H9 (cell line): ENCODE data around the gene ANAPC15. TPM values are rescaled to one million over a fixed set of nuclear protein-coding genes. Genes with fewer than 3 reads are reported as not detected.
"Not testable (repeated sequence)": the region's sequence is repeated elsewhere in the genome, so short reads cannot be mapped to it uniquely, and the experiment has no call there.

Experiments
- DNase-seq: peaks from one replicate; pipeline ENCODE4 v3.0.0-alpha.2; 2017
- H2AFZ ChIP-seq: one replicate; pipeline ENCODE4 v1.6.1; 2013; ENCODE audit warnings: mild to moderate bottlenecking, low read length, control low read depth, moderate library complexity
- H2AK5ac ChIP-seq: 2 replicates; pipeline ENCODE4 v1.6.1; 2013; ENCODE audit warnings: low read length, control low read depth, mixed read lengths; ENCODE audit not compliant: insufficient read length
- H2BK120ac ChIP-seq: one replicate; pipeline ENCODE4 v1.6.1; 2013; ENCODE audit warnings: low read depth, mild to moderate bottlenecking, low read length, control low read depth, inconsistent platforms; ENCODE audit not compliant: poor library complexity, severe bottlenecking
- H2BK12ac ChIP-seq: 2 replicates; pipeline ENCODE4 v1.6.1; 2013; ENCODE audit warnings: low read length, control low read depth, mixed read lengths, low read depth; ENCODE audit not compliant: insufficient read length
- H2BK15ac ChIP-seq: 2 replicates; pipeline ENCODE4 v1.6.1; 2013; ENCODE audit warnings: low read depth, low read length, control low read depth
- H2BK20ac ChIP-seq: one replicate; pipeline ENCODE4 v1.6.1; 2013; ENCODE audit warnings: low read depth, mild to moderate bottlenecking, low read length, control low read depth, inconsistent platforms; ENCODE audit not compliant: poor library complexity, severe bottlenecking
- H2BK5ac ChIP-seq: 2 replicates; pipeline ENCODE4 v1.6.1; 2013; ENCODE audit warnings: low read length, control low read depth, mixed read lengths; ENCODE audit not compliant: insufficient read length
- H3K14ac ChIP-seq: 2 replicates; pipeline ENCODE4 v1.6.1; 2013; ENCODE audit warnings: low read length, control low read depth; ENCODE audit not compliant: insufficient read depth
- H3K18ac ChIP-seq: 2 replicates; pipeline ENCODE4 v1.6.1; 2013; ENCODE audit warnings: low read depth, mild to moderate bottlenecking, mixed read lengths, low read length, control low read depth; ENCODE audit not compliant: insufficient read length
- H3K23ac ChIP-seq: 2 replicates; pipeline ENCODE4 v1.6.1; 2013; ENCODE audit warnings: low read length, control low read depth, mixed read lengths, low read depth; ENCODE audit not compliant: insufficient read length
- H3K23me2 ChIP-seq: 2 replicates; pipeline ENCODE4 v1.6.1; 2013; ENCODE audit warnings: low read depth, mild to moderate bottlenecking, mixed read lengths, low read length, control low read depth; ENCODE audit not compliant: insufficient read length, poor library complexity, severe bottlenecking
- H3K27ac ChIP-seq: 2 replicates; pipeline ENCODE4 v1.5.1; 2013; ENCODE audit warnings: low read length, control low read depth, mixed read lengths, low read depth; ENCODE audit not compliant: insufficient read length
- H3K27me3 ChIP-seq: 2 replicates; pipeline ENCODE4 v1.6.1; 2013; ENCODE audit warnings: low read length, control low read depth, inconsistent platforms; ENCODE audit not compliant: insufficient read depth
- H3K4ac ChIP-seq: 2 replicates; pipeline ENCODE4 v1.6.1; 2013; ENCODE audit warnings: low read depth, mild to moderate bottlenecking, control low read depth, inconsistent platforms, low read length, moderate library complexity
- H3K4me1 ChIP-seq: 2 replicates; pipeline ENCODE4 v1.6.1; 2013; ENCODE audit warnings: low read length, control low read depth, inconsistent platforms; ENCODE audit not compliant: insufficient read depth
- H3K4me2 ChIP-seq: 2 replicates; pipeline ENCODE4 v1.6.1; 2013; ENCODE audit warnings: low read length, control low read depth, mixed read lengths; ENCODE audit not compliant: insufficient read length, insufficient read depth
- H3K56ac ChIP-seq: 2 replicates; pipeline ENCODE4 v1.6.1; 2013; ENCODE audit warnings: low read depth, mild to moderate bottlenecking, mixed read lengths, low read length, control low read depth; ENCODE audit not compliant: insufficient read length
- H3K79me1 ChIP-seq: 2 replicates; pipeline ENCODE4 v1.6.1; 2013; ENCODE audit warnings: low read depth, mild to moderate bottlenecking, moderate library complexity, low read length, control low read depth, inconsistent platforms; ENCODE audit not compliant: insufficient read depth, poor library complexity, severe bottlenecking
- H3K79me2 ChIP-seq: 2 replicates; pipeline ENCODE4 v1.6.1; 2013; ENCODE audit warnings: low read length, control low read depth, inconsistent platforms; ENCODE audit not compliant: insufficient read depth
- H3K9ac ChIP-seq: 2 replicates; pipeline ENCODE4 v1.6.1; 2013; ENCODE audit warnings: low read length, control low read depth, mixed read lengths; ENCODE audit not compliant: insufficient read length; ENCODE audit errors: extremely low read depth
- H3K9me3 ChIP-seq: one replicate; pipeline ENCODE4 v1.6.1; 2013; ENCODE audit warnings: low read depth, low read length, inconsistent platforms; ENCODE audit not compliant: control insufficient read depth
- H3T11ph ChIP-seq: one replicate; pipeline ENCODE4 v1.6.1; 2013; ENCODE audit warnings: mild to moderate bottlenecking, low read length, control low read depth, inconsistent platforms
- H4K20me1 ChIP-seq: one replicate; pipeline ENCODE4 v1.6.1; 2013; ENCODE audit not compliant: control insufficient read depth, insufficient read length, insufficient read depth
- H4K5ac ChIP-seq: 2 replicates; pipeline ENCODE4 v1.6.1; 2013; ENCODE audit warnings: low read depth, mild to moderate bottlenecking, mixed read lengths, low read length, control low read depth; ENCODE audit not compliant: insufficient read length
- H4K8ac ChIP-seq: replicated peaks from 2 replicates; pipeline ENCODE4 v1.6.1; 2013; ENCODE audit warnings: low read length, control low read depth, mixed read lengths, low read depth; ENCODE audit not compliant: insufficient read length
- H4K91ac ChIP-seq: 2 replicates; pipeline ENCODE4 v1.6.1; 2013; ENCODE audit warnings: low read depth, mild to moderate bottlenecking, moderate library complexity, mixed read lengths, low read length, control low read depth; ENCODE audit not compliant: insufficient read length
- H3K27ac Mint-ChIP-seq, 3 experiments: 2 replicates in 2 of 3; 3 replicates in 1 of 3; pipeline ENCODE4 v1.8.0; 2020 to 2021; ENCODE audit warnings: mixed read lengths in 3 of 3, mild to moderate bottlenecking in 1 of 3, moderate library complexity in 1 of 3
- H3K27me3 Mint-ChIP-seq: 2 replicates; pipeline ENCODE4 v1.8.0; 2021; ENCODE audit warnings: low read depth, mild to moderate bottlenecking, moderate library complexity, mixed read lengths
- H3K36me3 Mint-ChIP-seq, 3 experiments: 2 replicates in 2 of 3; 3 replicates in 1 of 3; pipeline ENCODE4 v1.8.0; 2020 to 2021; ENCODE audit warnings: low read depth in 3 of 3, mixed read lengths in 3 of 3; ENCODE audit not compliant: insufficient read depth in 1 of 3
- H3K4me1 Mint-ChIP-seq, 2 experiments: 2 replicates each; pipeline ENCODE4 v1.8.0; 2020; ENCODE audit warnings: mixed read lengths in 2 of 2
- H3K4me3 Mint-ChIP-seq, 2 experiments: 2 replicates in 1 of 2; 3 replicates in 1 of 2; pipeline ENCODE4 v1.8.0; 2020 to 2021; ENCODE audit warnings: mild to moderate bottlenecking in 2 of 2, mixed read lengths in 2 of 2, moderate library complexity in 1 of 2
- H3K9me3 Mint-ChIP-seq, 2 experiments: 2 replicates in 1 of 2; 3 replicates in 1 of 2; pipeline ENCODE4 v1.8.0; 2020; ENCODE audit warnings: mild to moderate bottlenecking in 2 of 2, mixed read lengths in 2 of 2, moderate library complexity in 1 of 2
- WGBS: extraction: QIAGEN DNeasy Blood & Tissue Kit; methylation state at CpG from one replicate; pipeline ENCODE4 v1.1.7; 2013; ENCODE audit warnings: missing lambda C conversion rate, low lambda C conversion rate, mixed read lengths; ENCODE audit not compliant: insufficient read length; ENCODE audit errors: extremely low coverage; 5-methylcytosine and 5-hydroxymethylcytosine counted together
- total RNA-seq: library from RNA; stranded (reverse); gene quantifications from 2 replicates; pipeline ENCODE4 v1.2.1, GENCODE V29; 2021

The ANAPC15 gene
- total RNA-seq, 1 experiment from 2014 or later, result 72.6 TPM

- H2BK20ac ChIP-seq, H4K5ac ChIP-seq, H3K36me3 Mint-ChIP-seq, H3K27ac ChIP-seq, H3K23ac ChIP-seq, H2BK15ac ChIP-seq, H3K4me2 ChIP-seq, H3K9ac ChIP-seq, H3K4ac ChIP-seq, H2BK12ac ChIP-seq, H4K20me1 ChIP-seq, H3K56ac ChIP-seq, H2BK5ac ChIP-seq, H3K27ac Mint-ChIP-seq, H2AFZ ChIP-seq, H4K8ac ChIP-seq, H3K79me2 ChIP-seq, H4K91ac ChIP-seq, H3K9me3 Mint-ChIP-seq, H3K18ac ChIP-seq, H3T11ph ChIP-seq, H3K9me3 ChIP-seq, H3K4me1 ChIP-seq, H3K27me3 ChIP-seq, H3K14ac ChIP-seq, DNase-seq, H3K79me1 ChIP-seq, H2BK120ac ChIP-seq, H3K4me3 Mint-ChIP-seq, H2AK5ac ChIP-seq, H3K4me1 Mint-ChIP-seq, H3K23me2 ChIP-seq: not testable (repeated sequence)
- no CpG with 5 or more reads among the region's 1 CpG for WGBS
- peaks cover 11% of the 10 kb centered on the region for H3K27me3 Mint-ChIP-seq
Observed at GRCh38 chr11:72142086-72142485, 29.6 kb upstream of the ANAPC15 start.
